ENCODE data around the gene ABHD17C.

ABHD17C gene

GRCh38 chr15:80790236-80790635 lies 95.1 kb downstream of the ABHD17C start:
- DNase-seq: no peak

GRCh38 chr15:80791004-80791403 lies 95.9 kb downstream of the ABHD17C start:
- no peak for DNase-seq

- no peak for DNase-seq
Observed at GRCh38 chr15:80796407-80796806, 101.3 kb downstream of the ABHD17C start.

GRCh38 chr15:80798911-80799310 lies 103.8 kb downstream of the ABHD17C start:
- DNase-seq: no peak

DNA sequence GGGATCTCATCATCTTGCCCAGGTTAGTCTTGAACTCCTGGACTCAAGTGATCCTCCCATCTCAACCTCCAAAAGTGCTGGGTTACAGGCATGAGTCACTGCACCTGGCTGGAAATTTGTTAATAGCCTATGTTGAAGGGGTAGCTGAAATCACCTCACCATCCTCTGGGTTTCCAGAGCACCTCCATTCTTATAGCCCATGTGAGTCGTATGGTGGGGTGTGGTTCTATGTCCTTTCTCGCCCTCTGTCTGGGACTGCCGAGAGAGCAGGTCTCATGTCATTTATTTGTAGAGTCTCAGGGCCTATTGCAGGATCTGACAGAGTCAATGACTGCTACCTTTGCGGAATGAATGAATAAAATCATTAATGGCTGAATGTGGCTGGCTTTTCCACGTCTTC lies 105.0 kb downstream of the ABHD17C start:
- DNase-seq: no peak

DNA sequence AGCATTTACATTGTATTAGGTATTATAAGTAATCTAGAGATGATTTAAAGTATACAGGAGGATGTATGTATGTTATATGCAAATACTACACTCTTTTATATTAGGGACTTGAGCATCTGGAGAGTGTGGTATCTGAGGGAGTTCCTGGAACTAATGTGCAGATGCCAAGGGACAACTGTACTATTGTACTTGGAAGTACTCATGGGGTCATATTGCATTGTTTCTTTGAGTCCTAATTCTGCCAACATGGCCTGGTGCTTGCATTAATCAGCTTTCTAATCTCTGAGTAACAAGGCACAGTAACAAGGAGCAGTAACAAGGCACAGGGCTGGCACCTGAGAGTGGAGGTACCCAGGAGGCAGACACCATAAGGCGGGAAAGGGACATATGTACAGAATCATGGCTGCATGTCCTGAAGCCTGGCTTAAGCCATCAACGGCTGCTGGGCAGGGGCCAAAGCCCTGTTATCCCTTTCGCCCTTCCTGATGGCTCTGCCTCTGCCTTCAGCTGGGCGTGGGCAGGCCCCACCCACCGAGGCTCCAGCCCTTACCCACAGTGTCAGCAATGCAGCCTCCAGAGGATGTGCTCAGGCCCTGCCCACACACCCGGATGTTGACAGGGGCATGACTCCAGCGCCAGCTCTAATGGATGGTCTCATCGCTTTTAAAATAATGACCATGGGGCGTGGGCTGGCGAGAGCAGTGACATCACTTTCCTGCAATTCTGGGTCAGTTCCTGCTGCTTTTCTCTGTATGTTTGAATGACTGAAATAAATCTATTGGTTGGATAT lies 107.0 kb downstream of the ABHD17C start:
- DNase-seq: no peak

- DNase-seq: no peak
Observed at GRCh38 chr15:80803580-80804525, 108.7 kb downstream of the ABHD17C start.

GRCh38 chr15:80804970-80805495 lies 109.9 kb downstream of the ABHD17C start:
- DNase-seq: peak; percentile 81 to 84

Data from NCI-H526 (cell line).